GM19035 (cell line): ENCODE data around the gene ALDH4A1.

ENCODE experiments used
- ATAC-seq: cut with Tn5 transposase; IDR thresholded peaks from one replicate; pipeline ENCODE4 v1.9.1; 2021; ENCODE audit not compliant: unreplicated experiment

Gene ALDH4A1

GRCh38 chr1:18922848-18923755 is 20.7 kb upstream of the ALDH4A1 start:
- no peak for ATAC-seq

- ATAC-seq, result no peak
Observed at GRCh38 chr1:18922319-18922726, 20.0 kb upstream of the ALDH4A1 start.

- no peak for ATAC-seq
Observed at GRCh38 chr1:18921516-18922251, 19.3 kb upstream of the ALDH4A1 start.

GRCh38 chr1:18920931-18921330 is 18.6 kb upstream of the ALDH4A1 start:
- ATAC-seq, result no peak

GRCh38 chr1:18919956-18920355 is 17.6 kb upstream of the ALDH4A1 start:
- ATAC-seq, result no peak

GRCh38 chr1:18919197-18919905 is 17.0 kb upstream of the ALDH4A1 start:
- no peak for ATAC-seq

GRCh38 chr1:18918417-18918816 is 16.1 kb upstream of the ALDH4A1 start:
- no peak for ATAC-seq

GRCh38 chr1:18917071-18917799 is 14.9 kb upstream of the ALDH4A1 start:
- no peak for ATAC-seq

GRCh38 chr1:18915341-18915740 is 13.0 kb upstream of the ALDH4A1 start:
- ATAC-seq, result no peak

GRCh38 chr1:18913065-18913835 is 10.9 kb upstream of the ALDH4A1 start:
- no peak for ATAC-seq

GRCh38 chr1:18912550-18912949 is 10.2 kb upstream of the ALDH4A1 start:
- ATAC-seq, result no peak

GRCh38 chr1:18908911-18909771 is 6.8 kb upstream of the ALDH4A1 start:
- no peak for ATAC-seq

GRCh38 chr1:18907917-18908845 is 5.8 kb upstream of the ALDH4A1 start:
- ATAC-seq, result no peak

GRCh38 chr1:18907021-18907916 is 4.9 kb upstream of the ALDH4A1 start:
- ATAC-seq, result no peak

GRCh38 chr1:18903291-18903756 is 969 bp upstream of the ALDH4A1 start:
- no peak for ATAC-seq

- ATAC-seq, result no peak
Observed at GRCh38 chr1:18901952-18902522, 318 bp downstream of the ALDH4A1 start.
